GM10847 (cell line): Measurements from ENCODE around the gene SHD.

Experiments
- POLR2A ChIP-seq: IDR thresholded peaks from 2 replicates; pipeline ENCODE4 v1.6.1; 2011; ENCODE audit not compliant: insufficient read length; ENCODE audit errors: extremely low read depth

The SHD gene

DNA sequence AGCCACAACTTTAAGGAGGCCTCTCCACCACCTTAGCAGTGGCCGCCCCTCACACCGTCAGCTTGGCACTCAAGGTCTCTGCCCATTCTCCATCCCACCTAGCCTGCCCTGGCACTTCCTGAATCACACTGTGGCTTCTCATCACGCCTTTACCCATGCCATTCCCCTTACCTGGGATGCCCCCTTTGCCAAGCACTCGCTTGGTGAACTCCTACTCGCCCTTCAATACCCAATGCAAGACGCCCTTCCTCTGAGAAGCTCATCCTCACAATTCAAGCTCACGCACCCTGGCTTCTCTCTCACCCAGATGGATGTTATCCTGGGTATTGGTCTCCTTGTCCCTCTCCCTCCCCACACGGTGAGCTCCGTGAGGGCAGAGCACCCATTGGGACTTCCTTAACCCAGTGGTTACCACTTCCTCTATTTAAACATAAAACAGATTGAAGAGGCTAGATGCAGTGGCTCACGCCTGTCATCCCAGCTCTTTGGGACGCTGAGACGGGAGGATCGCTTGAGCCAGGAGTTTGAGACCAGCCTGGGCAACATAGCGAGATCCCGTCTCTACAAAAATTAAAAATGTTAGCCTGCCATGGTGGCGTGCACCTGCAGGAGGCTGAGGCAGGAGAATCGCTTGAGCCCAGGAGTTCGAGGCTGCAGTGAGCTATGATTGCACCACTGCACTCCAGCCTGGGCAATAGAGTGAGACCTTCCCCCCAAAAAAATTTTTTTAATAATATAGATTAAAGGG lies 12.6 kb upstream of the SHD start:
- TF ChIP-seq POLR2A, result no peak

DNA sequence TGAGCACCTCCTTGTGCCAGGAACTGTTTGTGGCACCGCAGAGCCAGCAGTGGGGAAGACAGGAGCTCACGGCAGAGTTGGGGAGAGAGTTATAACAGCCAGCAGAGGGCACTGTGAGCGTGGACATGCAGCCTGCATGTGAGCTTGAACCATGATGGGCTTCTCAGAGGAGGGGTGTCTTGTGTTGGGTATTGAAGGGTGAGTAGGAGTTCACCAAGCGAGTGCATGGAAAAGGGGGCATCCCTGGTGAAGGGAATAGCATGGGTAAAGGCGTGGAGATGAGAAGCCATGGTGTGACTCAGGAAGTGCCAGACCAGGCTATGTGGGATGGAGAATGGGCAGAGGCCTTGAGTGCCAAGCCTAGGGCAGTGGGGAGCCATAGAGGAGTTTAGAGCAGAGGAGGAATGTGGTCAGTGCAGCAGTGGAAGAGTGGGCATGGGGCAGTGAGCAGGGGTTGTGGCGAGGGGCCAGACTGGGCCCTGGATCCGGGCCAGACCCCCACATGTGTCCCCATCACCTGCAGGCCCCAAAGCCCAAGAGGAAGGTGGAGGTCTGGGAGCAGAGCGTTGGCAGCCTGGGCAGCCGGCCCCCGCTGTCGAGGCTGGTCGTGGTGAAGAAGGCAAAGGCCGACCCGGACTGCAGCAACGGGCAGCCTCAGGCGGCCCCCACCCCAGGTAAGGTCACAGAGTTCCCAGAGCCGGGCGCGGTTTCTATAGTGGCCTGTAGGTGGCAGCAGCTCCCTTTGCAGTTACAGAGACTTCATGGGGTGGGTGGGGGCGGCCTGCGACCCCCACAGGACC lies 11.8 kb upstream of the SHD start:
- TF ChIP-seq POLR2A, result no peak

DNA sequence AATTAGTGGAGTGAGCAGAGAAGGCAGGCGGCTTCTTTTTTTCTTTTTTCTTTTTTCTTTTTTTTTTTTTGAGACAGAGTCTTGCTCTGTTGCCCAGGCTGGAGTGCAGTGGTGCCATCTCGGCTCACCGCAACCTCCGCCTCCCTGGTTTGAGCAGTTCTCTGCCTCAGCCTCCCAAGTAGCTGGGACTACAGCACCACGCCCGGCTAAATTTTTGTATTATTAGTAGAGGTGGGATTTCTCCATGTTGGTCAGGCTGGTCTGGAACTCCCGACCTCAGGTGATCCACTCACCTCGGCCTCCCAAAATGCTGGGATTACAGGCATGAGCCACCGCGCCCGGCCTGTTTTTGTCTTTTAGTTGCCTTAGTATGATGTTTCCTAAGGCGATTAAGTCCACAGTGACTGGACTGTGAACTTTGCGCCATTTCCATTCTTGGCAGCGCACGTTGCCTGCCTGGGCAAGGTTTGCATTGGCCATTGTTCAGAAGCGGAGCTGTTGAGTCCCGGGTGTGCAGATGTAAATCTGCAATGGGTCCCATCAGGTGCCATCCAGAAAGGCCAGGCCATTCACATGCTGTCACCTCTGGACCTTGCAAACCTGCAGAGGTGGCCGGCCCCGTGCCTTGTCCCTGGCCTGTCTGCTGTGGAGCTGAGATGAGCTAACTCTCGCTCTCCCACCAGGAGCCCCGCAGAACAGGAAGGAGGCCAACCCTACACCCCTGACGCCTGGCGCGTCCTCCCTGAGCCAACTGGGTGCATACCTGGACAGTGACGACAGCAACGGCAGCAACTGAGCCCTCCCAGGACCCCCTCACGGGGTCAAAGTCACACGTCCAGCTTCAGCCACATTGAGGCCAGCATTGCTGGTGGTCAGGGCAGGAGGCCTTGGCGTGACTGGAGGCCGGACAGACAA lies 10.9 kb upstream of the SHD start:
- no peak for TF ChIP-seq POLR2A

DNA sequence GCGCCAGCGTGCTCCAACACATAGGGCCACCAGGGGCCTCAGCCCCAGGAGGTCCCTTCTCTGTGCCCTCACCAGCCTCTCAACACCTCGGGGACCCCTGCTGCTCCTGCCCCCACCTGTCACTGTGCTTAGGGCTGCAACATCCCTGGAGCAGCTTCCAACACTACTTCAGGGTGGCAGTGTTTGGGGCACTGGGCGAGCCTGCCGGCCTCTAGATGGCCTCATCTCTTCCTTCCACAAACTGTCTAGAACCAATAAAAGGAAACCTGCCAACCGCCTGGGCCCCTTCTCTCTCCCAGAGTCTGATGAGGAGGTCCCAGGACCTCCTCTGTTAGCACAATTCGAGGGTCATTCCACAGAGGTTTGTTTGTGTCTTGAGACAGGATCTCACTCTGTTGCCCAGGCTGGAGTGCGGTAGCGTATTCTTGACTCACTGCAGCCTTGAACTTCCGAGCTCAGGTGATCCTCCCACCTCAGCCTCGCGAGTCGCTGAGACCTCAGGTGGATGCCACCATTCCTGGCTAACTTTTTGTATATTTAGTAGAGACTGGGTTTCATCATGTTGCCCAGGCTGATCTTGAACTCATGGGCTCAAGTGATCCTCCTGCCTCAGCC lies 10.1 kb upstream of the SHD start:
- no peak for TF ChIP-seq POLR2A

DNA sequence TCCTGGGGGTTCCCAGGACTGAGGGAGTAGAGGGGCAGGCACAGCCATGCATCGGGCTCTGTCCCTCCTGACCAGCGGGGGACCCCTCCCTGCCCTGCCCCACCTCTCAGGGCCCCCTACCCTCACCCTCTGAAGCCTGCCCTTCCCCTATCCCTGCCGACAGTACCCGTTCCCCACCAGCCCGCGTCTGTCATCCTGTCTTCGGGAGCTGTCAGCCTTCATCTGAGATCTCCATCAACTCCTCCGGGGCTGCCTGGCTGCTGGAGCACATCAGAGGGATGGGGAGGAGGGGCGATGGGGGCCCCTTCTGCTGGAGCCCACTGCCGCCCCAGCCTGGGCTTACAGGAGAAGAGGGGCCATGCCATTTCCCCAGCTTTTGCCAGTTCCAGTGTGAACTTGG lies 6.2 kb upstream of the SHD start:
- TF ChIP-seq POLR2A, result no peak

DNA sequence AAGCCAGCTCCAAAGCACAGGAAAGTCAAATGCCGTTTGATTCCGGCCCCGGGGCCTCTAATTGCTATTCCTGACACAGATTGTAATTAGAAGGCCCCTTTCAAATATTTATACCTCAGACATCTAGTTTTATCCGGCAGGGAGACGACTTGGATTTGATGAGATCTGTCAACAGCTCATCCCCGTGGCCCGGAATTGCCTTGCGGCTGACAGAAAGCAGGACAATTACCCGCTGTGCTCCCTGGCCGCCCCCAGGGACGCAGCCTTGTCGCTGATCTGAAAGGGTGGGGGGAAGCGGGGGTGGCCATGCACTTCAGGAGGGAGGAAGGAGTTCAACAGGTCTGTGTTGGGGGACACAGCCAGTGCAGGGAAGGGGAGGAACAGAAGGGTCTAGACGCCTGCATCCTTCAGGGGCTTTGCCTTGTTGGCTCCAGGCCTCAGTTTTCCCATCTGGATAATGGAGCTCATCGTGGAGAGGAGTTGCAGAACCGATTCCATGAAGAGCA lies 1.8 kb upstream of the SHD start:
- TF ChIP-seq POLR2A, result no peak

DNA sequence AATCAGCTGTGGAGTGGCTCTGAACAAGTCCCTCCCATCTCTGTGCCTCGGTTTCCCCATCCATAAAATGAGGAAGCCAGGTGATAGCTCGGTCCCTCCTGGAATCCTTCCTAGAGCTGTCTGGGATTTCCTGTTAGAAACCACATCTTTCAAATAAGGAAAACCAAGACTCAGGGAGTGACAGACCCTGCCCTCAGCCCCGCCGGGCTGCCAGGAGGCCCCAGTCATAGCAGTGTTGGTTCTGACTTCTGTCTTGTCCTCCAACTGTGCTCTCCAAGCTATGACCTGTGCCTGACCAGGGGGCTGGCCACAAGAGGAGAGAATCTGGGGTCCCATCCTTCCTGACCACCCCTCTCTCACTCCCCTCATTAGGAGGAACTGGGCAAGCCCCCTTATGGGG lies 1.1 kb upstream of the SHD start:
- TF ChIP-seq POLR2A, result no peak

DNA sequence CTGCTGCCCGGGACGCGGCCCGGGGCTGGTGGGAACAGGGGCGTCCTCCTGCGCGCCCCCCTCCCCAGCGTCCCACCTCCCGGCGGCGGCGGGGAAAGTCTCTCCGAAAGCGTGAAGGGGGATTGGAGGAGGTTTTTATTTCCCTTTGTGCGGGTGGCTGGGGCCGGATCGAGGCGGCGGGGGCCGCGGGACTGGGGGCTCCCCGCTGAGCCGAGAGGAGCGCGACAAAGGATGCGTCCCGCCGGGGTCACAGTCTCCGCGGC lies 132 bp downstream of the SHD start:
- TF ChIP-seq POLR2A, result no peak

DNA sequence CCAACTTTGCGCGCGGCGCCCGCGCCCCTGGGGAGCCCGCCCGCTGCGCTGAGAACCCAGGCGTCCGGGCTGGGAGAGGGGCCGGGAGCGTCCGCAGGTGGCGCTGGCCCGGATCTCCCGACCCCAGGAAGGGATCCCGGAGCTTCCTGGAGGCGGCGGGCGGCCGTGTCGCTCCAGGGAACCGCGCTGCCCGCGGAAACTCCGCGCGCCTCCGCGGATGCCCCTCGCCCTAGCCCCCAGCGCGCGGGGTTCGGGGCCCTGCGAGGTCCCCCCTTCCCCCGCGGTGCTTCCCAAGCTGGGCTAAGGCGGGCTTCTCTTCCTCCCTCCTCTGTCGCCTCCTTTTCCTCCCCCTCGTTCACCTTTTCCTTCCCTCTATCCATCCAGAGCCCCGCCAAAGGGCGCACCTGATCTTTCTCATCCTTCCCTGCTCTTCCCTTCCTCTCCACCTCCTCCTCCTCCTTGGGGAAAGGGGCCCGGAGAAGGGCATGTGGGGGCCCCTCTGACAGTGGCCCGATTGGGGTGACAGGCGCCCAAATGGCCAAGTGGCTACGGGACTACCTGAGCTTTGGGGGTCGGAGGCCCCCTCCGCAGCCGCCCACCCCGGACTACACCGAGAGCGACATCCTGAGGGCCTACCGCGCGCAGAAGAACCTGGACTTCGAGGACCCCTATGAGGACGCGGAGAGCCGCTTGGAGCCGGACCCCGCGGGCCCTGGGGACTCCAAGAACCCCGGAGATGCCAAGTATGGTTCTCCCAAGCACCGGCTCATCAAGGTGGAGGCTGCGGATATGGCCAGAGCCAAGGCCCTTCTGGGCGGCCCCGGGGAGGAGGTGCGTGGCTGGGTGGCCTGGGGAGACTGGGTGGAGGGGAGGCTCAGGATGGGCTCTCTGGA lies 710 bp downstream of the SHD start:
- TF ChIP-seq POLR2A, result no peak

DNA sequence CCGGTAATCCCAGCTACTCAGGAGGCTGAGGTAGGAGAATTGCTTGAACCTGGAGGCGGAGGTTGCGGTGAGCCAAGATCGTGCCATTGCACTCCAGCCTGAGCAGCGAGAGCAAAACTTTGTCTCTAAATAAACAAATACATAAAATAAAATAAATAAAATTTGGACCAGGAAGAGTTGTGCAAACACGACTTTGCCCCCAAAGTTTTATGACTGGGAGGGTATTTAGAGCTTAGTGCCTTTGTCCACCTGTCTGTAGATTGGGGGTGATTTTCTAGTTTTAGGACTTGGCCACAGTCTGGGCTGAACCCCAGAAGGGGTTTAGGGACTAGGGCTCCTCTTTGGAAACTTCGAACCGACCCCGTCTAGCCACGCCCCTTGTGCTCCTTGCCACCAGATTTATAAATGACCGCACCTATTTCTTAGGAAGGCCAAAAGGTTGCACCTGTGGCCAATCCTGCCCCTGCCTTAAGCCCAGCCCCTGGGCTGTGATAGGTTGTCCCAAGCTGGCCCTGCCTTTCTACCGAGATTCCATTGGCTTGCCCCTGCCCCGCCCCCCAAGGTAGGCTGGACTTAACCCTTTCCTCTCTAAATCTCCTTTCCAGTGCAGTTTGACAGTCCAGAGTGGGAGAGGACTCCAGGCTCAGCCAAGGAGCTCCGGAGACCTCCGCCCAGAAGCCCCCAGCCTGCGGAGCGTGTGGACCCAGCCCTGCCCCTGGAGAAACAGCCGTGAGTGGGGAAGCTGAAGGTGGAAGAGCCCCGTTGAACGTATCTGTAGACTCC lies 5.3 kb downstream of the SHD start:
- no peak for TF ChIP-seq POLR2A

DNA sequence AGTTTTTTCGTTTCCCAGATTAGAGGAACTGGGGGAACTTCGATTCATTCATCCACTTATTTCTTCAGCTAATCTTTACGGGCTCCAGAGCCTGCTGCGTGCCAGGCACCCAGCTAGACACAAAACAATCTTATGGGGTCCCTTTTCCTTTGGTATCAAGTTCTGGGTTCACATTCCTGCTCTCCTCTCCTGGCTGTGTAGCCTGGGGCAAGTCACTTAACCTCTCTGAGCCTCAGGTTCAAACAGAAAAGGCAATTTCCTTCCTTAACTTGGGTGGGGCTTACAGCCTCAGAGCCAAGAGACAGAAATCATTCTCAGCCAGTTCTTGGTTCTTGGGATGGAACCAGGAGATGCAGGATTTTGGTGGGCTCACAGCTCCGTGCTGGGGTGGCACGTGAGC lies 5.9 kb downstream of the SHD start:
- TF ChIP-seq POLR2A, result no peak

DNA sequence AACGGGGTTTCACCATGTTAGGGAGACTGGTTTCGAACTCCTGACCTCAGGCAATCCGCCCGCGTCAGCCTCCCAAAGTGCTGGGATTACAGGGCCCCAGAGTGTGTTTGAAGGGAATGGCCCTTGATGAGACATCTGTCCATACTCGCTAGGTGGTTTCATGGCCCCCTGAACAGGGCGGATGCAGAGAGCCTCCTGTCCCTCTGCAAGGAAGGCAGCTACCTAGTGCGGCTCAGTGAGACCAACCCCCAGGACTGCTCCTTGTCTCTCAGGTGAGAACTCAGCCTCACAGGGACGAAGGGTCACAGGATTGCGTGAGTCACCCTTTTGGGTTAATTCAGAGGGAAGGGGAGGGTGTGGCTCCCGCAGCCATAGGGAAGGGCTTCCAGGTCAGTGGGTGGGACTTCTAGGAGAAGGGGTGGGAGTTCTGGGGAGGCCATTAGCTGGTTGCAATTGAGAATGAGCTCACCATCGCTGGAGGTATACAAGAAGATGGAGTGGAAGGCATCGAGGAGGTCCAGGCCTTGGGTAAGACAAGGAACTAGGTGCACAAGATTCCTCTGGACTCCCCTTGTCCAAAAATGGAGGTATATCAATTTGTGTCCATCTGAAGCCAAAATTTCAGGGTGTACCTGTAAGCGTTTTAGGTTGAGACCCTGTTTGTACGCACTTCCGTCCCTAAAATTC lies 9.2 kb downstream of the SHD start:
- TF ChIP-seq POLR2A, result no peak

DNA sequence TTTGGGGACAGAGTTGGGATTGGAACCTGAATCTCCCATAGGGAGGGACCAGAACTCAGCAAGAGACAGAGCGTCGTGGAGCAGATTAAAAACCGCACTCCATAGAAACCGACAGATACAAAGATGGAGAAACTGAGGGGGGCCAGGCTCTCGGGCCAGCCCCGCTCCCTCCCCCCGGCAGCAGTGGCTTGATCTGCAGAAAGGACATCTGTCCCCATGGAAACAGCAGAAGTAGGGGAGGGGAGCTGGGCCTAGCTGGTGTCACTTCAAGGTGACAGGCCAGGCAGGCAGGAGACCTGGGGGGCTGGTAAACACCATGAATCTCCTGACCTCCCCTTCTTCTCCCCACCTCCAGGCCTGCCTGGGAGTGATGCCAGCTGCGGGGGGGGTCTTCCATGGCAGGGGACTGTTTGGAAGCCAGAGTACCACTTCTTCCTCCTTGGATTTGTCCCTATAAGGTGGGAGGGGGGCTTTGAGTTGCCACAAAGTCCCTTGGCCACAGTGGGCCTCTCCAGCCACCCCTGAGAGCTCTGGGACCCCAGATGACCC lies 12.2 kb downstream of the SHD start:
- TF ChIP-seq POLR2A, result no peak

DNA sequence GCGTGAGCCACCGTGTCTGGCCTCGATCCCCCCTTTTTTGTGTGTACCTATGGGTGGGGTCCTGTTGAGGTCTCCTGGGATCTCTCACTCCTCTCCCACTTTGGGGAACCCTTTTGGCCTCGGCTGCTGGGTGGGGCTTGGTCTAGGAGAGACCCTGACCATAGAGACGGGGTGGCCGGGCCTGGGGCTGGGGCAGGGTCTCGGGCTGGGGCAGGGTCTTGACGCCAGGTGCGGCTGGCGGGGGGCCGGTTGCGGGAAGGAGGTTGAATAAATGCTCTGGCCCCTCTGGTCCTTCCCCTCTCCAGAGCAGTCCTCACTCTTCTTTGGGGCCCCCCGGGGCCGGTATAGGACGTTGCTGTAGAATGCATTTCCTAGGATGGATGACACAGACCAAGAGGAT lies 13.4 kb downstream of the SHD start:
- no peak for TF ChIP-seq POLR2A
